Measurements from ENCODE around the gene PLA2G6.

GRCh38 chr22:38085501-38085900 is 96.1 kb downstream of the PLA2G6 start:
- TF ChIP-seq SMC3 (IDR thresholded peaks at IDR 0.05; ENCODE audit: low read depth, low read length): no peak
- TF ChIP-seq CHD1 (IDR thresholded peaks at IDR 0.05; ENCODE audit: low read depth, low read length): no peak
- TF ChIP-seq RAD21 (IDR thresholded peaks at IDR 0.05; ENCODE audit: low read length): no peak
- TF ChIP-seq CTCF (conservative IDR thresholded peaks at IDR 0.05; ENCODE audit: low read depth, low read length): no peak
- no peak for TF ChIP-seq ELK1 (IDR thresholded peaks at IDR 0.05; ENCODE audit: borderline replicate concordance, low read depth, low read length)
- TF ChIP-seq RFX5 (IDR thresholded peaks at IDR 0.05; ENCODE audit: low read depth, low read length): no peak
- no peak for TF ChIP-seq USF2 (IDR thresholded peaks at IDR 0.05; ENCODE audit: low read depth, low read length)
- TF ChIP-seq POLR2A (IDR thresholded peaks at IDR 0.05; ENCODE audit: low read depth, low read length): no peak
- TF ChIP-seq CEBPB (IDR thresholded peaks at IDR 0.05; ENCODE audit: low read depth, low read length): no peak
- no peak for TF ChIP-seq MAFK (IDR thresholded peaks at IDR 0.05; ENCODE audit: low read depth, low read length)
- no peak for TF ChIP-seq FOS (IDR thresholded peaks at IDR 0.05; ENCODE audit: low read depth, low read length)

All from IMR-90 (cell line).